Chondrocyte (in vitro differentiated cells): ENCODE data around the gene DPP6. TPM values are rescaled to one million over a fixed set of nuclear protein-coding genes. Genes with fewer than 3 reads are reported as not detected.

Experiments
- DNase-seq: peaks from one replicate; pipeline ENCODE4 v3.0.0; 2021; ENCODE audit warnings: mixed read lengths, low spot score
- H3K27ac Mint-ChIP-seq: one replicate; pipeline ENCODE4 v1.8.0; 2021; ENCODE audit warnings: mild to moderate bottlenecking, moderate library complexity, mixed read lengths; ENCODE audit not compliant: unreplicated experiment
- H3K27me3 Mint-ChIP-seq: 2 replicates; pipeline ENCODE4 v1.8.0; 2021; ENCODE audit warnings: low read depth, mixed read lengths
- H3K36me3 Mint-ChIP-seq: 2 replicates; pipeline ENCODE4 v1.8.0; 2021; ENCODE audit warnings: low read depth, mixed read lengths
- H3K4me1 Mint-ChIP-seq: 2 replicates; pipeline ENCODE4 v1.8.0; 2021; ENCODE audit warnings: low read depth, mild to moderate bottlenecking, mixed read lengths
- H3K4me3 Mint-ChIP-seq: one replicate; pipeline ENCODE4 v1.8.0; 2021; ENCODE audit warnings: mild to moderate bottlenecking, moderate library complexity, mixed read lengths; ENCODE audit not compliant: unreplicated experiment
- H3K9me3 Mint-ChIP-seq: 2 replicates; pipeline ENCODE4 v1.8.0; 2021; ENCODE audit warnings: low read depth, mixed read lengths
- CTCF ChIP-seq: fragments of 200-600 bp; sonication (generic); IDR thresholded peaks from 2 replicates; pipeline ENCODE4 v1.5.0; 2021; ENCODE audit warnings: antibody characterized with exemption, mild to moderate bottlenecking, moderate library complexity
- total RNA-seq: library from RNA; stranded (reverse); gene quantifications from 3 replicates; pipeline ENCODE4 v1.2.1, GENCODE V29; 2021

DPP6 gene
- total RNA-seq, 1 donor from 2014 or later, result not detected

GRCh38 chr7:154463794-154464193 is 411.6 kb downstream of the DPP6 start:
- DNase-seq, result no peak
- Mint-ChIP-seq H3K4me1 (no peaks in the 10 kb centered on the region), H3K27ac (no peak overlapping the region), H3K36me3 (no peaks in the 10 kb centered on the region), H3K27me3 (no peaks in the 10 kb centered on the region), H3K4me3 (no peak overlapping the region), H3K9me3 (peaks cover 65% of the 10 kb centered on the region)
- TF ChIP-seq CTCF, result no peak

GRCh38 chr7:154469652-154470051 is 417.5 kb downstream of the DPP6 start:
- H3K36me3 Mint-ChIP-seq, result no peaks in the 10 kb centered on the region
- H3K9me3 Mint-ChIP-seq, result peaks cover 62% of the 10 kb centered on the region
- TF ChIP-seq CTCF, result no peak
- H3K27ac Mint-ChIP-seq, result no peak overlapping the region
- no peak for DNase-seq
- no peaks in the 10 kb centered on the region for H3K4me1 Mint-ChIP-seq
- H3K27me3 Mint-ChIP-seq, result no peaks in the 10 kb centered on the region
- no peak overlapping the region for H3K4me3 Mint-ChIP-seq

- no peak for DNase-seq
- no peak overlapping the region for H3K27ac Mint-ChIP-seq
- H3K27me3 Mint-ChIP-seq, result no peaks in the 10 kb centered on the region
- no peak for TF ChIP-seq CTCF
- no peak overlapping the region for H3K4me3 Mint-ChIP-seq
- H3K4me1 Mint-ChIP-seq, result no peaks in the 10 kb centered on the region
- H3K36me3 Mint-ChIP-seq, result no peaks in the 10 kb centered on the region
- H3K9me3 Mint-ChIP-seq, result peaks cover 53% of the 10 kb centered on the region
Observed at GRCh38 chr7:154472343-154472742, 420.1 kb downstream of the DPP6 start.

- no peak for DNase-seq
Observed at GRCh38 chr7:154473360-154473759, 421.2 kb downstream of the DPP6 start.

GRCh38 chr7:154474903-154475520 is 422.8 kb downstream of the DPP6 start:
- H3K9me3 Mint-ChIP-seq, result peaks cover 41% of the 10 kb centered on the region
- no peak for DNase-seq
- H3K27me3 Mint-ChIP-seq, result no peaks in the 10 kb centered on the region
- no peak overlapping the region for H3K4me3 Mint-ChIP-seq
- no peak overlapping the region for H3K27ac Mint-ChIP-seq
- no peaks in the 10 kb centered on the region for H3K36me3 Mint-ChIP-seq
- no peaks in the 10 kb centered on the region for H3K4me1 Mint-ChIP-seq
- no peak for TF ChIP-seq CTCF

More at GRCh38 chr7:154473360-154473759, 421.2 kb downstream of the DPP6 start:
- Mint-ChIP-seq H3K9me3 (peaks cover 49% of the 10 kb centered on the region), H3K27me3 (no peaks in the 10 kb centered on the region), H3K36me3 (no peaks in the 10 kb centered on the region), H3K4me3 (no peak overlapping the region), H3K27ac (no peak overlapping the region), H3K4me1 (no peaks in the 10 kb centered on the region)
- TF ChIP-seq CTCF, result no peak
